ENCODE measurements around the gene ABCA2. TPM values are rescaled to one million over a fixed set of nuclear protein-coding genes. Genes with fewer than 3 reads are reported as not detected.

ABCA2 gene
- total RNA-seq, 2 donors from 2014 or later: 17.8 to 21.9 TPM

DNA sequence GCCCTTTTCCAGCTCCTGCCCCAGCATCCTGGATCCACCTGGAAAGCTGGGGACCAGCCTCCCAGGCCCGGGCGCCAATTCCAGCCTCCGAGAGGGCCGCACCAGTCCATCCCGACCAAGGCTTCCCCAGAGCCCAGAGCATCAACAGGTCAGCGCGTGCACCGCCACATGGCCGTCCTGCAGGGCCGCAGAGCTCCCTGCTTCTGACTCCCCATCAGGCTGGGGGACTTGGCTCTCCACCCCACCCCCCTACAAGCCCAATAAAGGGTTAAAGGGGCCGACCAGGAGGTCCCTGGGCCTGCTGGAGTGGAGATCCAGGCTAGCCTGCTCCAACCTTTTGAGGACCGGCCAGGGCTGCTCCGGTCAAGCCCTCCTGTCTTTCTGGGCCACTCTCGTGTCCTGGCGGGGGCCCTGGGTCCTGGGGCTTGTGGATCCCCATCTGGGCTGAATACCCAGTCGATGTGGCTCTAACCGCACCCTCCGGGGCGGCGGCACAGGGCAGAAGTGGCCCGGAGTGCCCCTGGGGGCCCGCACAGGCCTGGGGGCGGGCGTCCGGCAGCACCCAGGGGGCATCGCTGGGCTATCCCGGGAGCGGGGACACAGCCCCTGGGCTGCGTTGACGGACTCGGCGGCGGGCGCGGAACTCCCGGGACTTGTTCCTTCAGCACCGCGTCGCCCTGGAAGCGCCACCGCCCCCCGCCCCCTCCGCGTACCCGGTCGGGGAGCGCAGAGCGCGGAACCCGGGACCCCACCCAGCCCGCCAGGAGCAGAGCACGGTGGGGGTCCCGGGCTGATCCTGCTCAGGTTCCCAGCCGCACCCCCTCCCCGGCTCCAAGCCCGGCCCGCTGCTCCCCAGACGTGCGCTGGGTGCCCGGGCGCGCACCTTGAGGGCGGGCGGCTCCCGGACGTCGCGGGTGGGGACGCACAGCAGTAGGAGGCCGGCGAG lies 25.2 kb upstream of the ABCA2 start:
- H3K9me3 Mint-ChIP-seq: no peaks in the 10 kb centered on the region
- ATAC-seq: no peak
- H3K27ac Mint-ChIP-seq: no peak overlapping the region
- no peak for DNase-seq (ENCODE audit: low spot score in 2 of 2)
- H3K36me3 Mint-ChIP-seq: no peaks in the 10 kb centered on the region

DNA sequence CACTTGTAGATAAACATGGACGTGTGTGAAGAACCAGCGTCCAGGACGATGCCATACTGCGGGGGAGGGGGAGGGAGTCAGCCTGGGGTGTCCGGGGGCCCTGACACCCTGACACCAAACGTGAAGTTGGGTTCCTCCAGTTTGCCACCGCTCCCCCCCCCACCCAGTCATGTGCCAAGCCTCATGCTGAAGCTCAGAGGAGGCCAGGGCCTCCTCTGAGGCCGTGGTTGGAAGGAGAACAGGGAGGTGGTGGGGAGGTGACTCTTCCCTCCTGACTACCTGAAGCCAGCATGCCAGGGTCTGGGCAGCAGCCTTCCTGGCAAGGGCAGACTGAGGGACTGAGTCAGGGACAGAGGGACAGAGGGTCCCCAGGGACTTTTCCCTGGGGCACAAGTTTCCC lies 24.3 kb upstream of the ABCA2 start:
- ATAC-seq: no peak
- Mint-ChIP-seq H3K36me3 (no peaks in the 10 kb centered on the region), H3K9me3 (no peaks in the 10 kb centered on the region), H3K27ac (no peak overlapping the region)
- no peak for DNase-seq (ENCODE audit: low spot score in 2 of 2)

DNA sequence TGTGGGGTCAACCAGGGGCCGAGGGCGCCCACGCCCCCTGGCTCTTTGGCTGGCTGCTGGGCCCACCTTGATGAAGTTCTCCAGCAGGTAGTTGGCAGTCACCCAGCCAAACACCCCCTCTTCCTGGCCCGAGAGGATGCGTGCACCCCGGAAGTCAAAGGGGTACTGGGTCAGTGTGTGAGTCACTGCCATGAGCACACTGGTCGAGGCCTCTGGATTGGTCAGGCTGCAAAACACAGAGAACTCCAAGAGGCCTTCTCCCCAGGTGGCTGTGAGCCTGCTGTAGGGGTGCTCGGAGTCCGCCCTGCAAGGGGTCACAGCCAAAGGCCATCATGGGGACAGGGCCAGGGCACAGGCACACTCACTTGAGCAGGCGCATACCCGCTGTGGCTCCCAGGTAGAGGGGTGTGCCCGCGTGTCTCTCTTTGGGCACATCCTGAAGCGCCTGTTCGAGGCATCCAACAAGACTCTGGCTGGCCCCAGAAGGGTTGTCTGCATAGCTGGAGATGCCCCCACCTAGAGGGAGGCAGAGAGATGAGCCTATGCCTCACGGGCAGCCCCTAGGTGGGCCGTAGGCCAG lies 23.2 kb upstream of the ABCA2 start:
- no peaks in the 10 kb centered on the region for H3K36me3 Mint-ChIP-seq
- no peaks in the 10 kb centered on the region for H3K9me3 Mint-ChIP-seq
- no peak for ATAC-seq
- no peak for DNase-seq (ENCODE audit: low spot score in 2 of 2)
- no peak overlapping the region for H3K27ac Mint-ChIP-seq

DNA sequence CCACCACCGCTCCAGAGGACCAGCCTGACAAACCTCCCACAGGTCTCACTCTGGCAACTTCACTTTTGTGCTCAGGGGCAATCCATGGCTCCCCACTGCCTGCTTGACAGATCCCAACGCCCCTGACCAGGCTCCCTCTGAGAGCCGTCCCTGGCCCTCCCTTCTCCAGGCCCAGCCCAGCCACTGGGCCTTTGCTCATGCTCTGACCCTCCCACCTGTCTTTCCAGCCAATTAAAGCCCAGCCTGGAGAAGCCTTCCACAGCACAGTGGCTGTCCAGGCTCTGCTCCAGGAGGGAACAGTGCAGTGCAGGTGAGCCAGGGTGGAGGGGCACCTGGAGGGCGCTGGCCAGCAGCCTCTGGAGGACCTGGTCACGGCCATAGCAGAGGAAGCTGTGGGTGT lies 22.5 kb upstream of the ABCA2 start:
- DNase-seq (ENCODE audit: low spot score in 2 of 2) (no peak), ATAC-seq (no peak)
- no peaks in the 10 kb centered on the region for H3K36me3 Mint-ChIP-seq
- no peak overlapping the region for H3K27ac Mint-ChIP-seq
- no peaks in the 10 kb centered on the region for H3K9me3 Mint-ChIP-seq

DNA sequence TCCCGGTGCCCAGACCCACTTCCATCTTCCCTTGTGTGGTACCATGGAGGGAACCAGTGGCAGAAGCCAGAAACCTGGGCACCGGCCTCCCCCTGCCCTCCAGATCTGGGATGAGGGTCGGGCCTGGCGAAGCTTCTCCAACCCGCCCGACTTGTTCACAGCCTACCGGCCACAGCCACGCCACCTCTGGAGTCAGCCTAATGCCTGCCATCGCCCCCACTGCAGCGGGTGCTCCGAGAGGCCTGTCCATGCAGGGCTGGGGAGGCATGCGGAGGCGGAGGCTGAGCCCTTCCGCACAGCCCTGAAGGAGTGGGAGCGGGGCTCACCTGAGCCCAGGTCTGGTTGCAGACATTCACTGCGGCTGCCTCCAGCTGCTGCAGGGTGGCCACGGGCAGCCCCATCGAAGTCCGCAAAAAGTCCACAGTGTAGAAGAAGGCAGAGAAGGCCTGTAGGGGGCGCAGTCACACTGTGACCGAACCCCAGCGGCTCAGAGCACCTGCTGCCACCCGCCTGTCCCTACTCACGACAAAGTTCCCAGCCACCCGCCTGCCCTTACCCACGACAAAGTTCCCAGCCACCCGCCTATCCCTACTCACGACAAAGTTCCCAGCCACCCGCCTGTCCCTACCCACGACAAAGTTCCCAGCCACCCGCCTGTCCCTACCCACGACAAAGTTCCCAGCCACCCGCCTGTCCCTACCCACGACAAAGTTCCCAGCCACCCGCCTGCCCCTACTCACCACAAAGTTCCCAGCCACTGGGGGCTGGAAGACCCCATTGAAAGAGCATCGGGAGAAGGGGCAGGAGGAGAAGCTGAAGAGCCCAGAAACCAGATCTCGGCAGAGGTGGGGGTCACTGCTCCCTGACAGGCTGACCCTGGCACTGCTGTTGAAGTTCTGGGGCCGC lies 21.8 kb upstream of the ABCA2 start:
- Mint-ChIP-seq H3K36me3 (no peaks in the 10 kb centered on the region), H3K9me3 (no peaks in the 10 kb centered on the region), H3K27ac (no peak overlapping the region)
- DNase-seq (ENCODE audit: low spot score in 2 of 2) (peak in 1 of 2 donors; percentile 82), ATAC-seq (peak; percentile 46 to 56)

DNA sequence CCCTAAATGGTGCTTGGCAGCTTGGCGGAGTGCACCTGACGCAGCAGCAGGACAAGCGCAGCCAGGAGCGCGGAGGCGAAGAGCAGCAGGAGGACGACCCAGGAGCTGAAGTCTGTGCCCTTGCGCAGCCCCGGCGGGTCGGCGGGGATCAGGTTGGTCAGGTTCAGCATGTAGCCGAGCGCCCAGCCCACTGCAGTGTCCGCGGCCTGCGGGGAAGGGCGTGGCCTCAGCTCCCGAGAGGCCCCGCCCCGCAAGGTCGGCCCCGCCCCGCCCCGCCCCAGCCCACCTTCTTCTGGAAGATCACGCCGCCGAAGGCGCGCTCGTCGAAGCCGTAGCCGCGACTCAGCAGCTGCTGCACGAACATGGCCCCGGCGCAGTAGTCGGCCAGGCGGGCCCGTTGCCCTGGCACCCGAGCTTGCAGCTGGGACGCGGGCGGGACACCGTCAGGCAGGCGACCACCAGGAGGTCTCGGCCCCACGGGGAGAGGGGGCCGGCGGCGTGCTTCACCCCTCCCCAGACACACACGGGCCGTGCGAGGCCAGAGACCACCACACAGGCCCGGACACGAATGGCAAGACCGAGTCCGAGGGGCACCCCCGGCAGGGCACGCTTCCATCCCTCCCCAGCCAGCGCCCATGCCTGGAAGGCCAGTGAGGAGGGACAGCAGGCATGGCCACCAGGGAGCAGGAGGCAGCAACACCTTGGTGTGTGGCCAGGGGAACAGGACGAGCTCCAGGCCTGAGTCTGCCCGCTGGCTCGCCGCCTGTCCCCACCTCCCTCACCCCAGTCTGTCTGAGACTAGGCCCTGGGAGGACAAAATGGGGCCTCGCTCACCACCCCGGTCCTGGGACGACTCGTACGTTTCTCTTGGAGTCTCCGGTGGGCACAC lies 20.9 kb upstream of the ABCA2 start:
- no peaks in the 10 kb centered on the region for H3K36me3 Mint-ChIP-seq
- DNase-seq (ENCODE audit: low spot score in 2 of 2) (no peak), ATAC-seq (no peak)
- H3K9me3 Mint-ChIP-seq: no peaks in the 10 kb centered on the region
- no peak overlapping the region for H3K27ac Mint-ChIP-seq

DNA sequence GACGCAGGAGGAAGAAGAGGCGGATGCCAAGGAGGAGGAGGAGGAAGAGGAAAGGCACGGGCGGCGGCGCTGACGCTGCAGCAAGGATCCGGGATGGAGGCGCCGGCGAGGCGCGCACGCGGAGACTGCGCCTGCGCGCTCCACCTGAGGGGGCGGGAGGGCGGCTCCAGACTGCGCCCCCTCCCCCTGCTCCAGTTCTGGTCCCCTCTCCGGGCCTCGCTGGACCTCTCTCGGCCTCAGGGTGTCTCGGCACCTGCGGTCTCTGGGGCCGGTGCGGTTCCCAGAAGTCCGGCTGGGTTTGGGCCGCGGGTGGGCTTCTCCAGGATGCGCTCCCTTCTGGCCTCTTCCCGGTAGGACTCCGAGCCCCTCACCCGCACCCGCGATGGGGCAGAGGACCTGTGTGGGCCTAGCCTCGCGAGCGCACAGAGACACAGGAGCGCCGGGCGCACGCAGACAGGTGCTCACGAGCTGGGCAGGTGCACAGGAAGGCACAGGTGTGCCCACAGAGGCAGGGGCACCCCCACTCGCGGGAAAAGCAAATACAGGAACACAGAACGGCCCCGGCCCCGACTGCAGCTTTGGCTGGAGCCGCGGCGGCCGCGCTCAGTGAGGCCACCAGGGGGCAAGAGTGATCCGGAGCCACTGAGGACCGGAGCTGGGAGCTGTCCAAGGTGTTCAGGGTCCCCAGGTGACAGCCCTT lies 18.2 kb upstream of the ABCA2 start, which contains the start of gene NPDC1:
TSS of gene NPDC1 (minus strand) at position 90 of the 700 bp plus-strand sequence. CDS start 188 bp downstream, outside the sequence.
- no peaks in the 10 kb centered on the region for H3K9me3 Mint-ChIP-seq
- H3K27ac Mint-ChIP-seq: no peak within 1 kb of the TSS
- DNase-seq (ENCODE audit: low spot score in 2 of 2) (peak; percentile 77 to 91), ATAC-seq (peak; percentile 75 to 77)
- no peaks in the 10 kb centered on the region for H3K36me3 Mint-ChIP-seq

DNA sequence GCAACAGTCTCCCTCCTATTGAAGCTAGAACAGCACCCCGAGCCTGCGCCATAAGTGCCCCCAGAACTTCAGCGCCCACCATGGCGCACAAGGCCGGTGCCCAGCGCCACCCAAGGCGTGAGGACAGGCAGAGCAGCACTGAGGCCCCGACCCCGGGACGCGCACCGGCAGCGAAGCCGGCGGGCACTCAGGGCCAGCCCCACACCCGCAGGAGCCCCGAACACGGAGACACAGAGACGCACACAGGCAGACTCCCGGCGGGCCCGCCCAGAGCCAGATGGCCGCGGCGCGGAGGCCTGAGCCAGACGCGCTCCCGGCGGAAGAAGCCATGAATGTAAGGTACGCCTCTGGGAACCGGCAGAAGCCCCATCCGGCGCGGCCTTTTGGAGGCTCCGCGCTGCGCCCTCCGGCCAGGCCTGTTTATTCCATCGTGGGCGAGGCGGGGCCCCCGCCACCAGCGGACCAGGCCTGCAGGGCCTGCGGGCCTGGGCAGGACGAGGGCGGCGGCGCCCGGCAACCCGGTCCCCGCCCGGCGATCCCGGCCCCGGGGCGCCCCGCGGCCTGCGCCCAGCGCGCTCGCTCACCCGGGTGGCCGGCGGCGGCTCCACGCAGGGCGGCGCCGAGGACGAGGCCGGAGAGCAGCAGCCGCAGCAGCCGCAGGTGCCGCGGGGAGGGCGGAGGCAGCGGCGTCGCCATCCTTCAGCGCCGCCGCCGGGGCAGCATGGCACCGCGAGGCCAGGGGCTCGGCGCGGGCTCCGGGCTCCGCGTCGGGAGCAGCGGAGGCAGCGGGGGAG lies 17.5 kb upstream of the ABCA2 start:
- Mint-ChIP-seq H3K9me3 (no peaks in the 10 kb centered on the region), H3K36me3 (no peaks in the 10 kb centered on the region), H3K27ac (no peak overlapping the region)
- DNase-seq (ENCODE audit: low spot score in 2 of 2) (no peak), ATAC-seq (peak; percentile 31 to 34)

DNA sequence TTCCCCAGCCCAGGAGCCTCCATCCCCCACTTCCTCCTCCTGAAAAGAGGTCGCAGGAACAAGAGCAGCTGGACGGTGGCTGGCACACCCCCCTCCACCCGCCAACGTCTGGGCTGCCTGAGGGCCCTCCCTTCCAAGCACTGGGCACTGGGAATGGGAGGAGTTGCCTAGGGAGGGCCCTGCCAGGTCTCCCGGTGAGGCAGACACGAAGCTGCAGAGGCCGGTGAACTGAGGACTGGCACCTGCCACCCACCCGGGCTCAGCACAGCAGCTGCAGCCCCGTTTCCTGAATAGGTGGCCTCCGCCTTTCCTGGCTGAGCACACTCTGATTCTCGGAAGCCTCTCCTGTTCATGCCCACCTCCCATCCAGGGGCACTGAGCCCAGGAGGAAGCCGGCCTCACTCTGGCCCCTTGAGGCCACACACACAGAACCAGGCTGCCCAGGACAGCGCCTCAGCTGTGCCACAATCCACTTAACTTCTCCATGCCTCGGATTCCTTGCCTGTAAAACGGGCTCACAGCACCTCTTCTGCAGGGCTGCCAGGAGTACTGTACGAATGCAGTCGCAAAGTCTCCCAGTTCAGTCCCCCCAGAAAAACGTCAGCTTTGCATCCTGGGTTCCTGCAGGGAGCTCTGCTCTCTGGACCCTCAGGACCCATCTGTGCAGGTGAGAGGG lies 16.6 kb upstream of the ABCA2 start:
- DNase-seq (ENCODE audit: low spot score in 2 of 2) (no peak), ATAC-seq (no peak)
- H3K9me3 Mint-ChIP-seq: no peaks in the 10 kb centered on the region
- no peak overlapping the region for H3K27ac Mint-ChIP-seq
- H3K36me3 Mint-ChIP-seq: no peaks in the 10 kb centered on the region

DNA sequence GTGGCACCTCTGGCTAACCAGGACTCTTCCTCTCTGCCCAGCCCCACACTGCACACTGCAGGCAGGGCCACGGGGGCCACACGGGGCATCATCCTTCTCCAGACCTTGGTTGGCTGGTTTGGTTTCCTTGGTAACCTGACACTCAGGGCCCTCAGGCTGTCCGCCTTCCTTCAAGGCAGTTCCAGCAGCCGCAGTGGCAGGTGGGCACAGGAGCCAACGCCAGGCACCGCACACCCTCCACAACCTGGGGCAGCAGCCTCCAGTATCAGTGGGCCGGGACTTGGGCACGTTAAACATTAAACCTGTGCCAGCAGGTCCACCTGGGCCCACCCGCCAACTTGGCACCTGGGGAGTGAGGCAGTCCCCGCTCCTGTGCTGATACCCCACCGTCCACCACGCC lies 16.0 kb upstream of the ABCA2 start:
- Mint-ChIP-seq H3K36me3 (no peaks in the 10 kb centered on the region), H3K9me3 (no peaks in the 10 kb centered on the region), H3K27ac (no peak overlapping the region)
- DNase-seq (ENCODE audit: low spot score in 2 of 2) (no peak), ATAC-seq (no peak)

DNA sequence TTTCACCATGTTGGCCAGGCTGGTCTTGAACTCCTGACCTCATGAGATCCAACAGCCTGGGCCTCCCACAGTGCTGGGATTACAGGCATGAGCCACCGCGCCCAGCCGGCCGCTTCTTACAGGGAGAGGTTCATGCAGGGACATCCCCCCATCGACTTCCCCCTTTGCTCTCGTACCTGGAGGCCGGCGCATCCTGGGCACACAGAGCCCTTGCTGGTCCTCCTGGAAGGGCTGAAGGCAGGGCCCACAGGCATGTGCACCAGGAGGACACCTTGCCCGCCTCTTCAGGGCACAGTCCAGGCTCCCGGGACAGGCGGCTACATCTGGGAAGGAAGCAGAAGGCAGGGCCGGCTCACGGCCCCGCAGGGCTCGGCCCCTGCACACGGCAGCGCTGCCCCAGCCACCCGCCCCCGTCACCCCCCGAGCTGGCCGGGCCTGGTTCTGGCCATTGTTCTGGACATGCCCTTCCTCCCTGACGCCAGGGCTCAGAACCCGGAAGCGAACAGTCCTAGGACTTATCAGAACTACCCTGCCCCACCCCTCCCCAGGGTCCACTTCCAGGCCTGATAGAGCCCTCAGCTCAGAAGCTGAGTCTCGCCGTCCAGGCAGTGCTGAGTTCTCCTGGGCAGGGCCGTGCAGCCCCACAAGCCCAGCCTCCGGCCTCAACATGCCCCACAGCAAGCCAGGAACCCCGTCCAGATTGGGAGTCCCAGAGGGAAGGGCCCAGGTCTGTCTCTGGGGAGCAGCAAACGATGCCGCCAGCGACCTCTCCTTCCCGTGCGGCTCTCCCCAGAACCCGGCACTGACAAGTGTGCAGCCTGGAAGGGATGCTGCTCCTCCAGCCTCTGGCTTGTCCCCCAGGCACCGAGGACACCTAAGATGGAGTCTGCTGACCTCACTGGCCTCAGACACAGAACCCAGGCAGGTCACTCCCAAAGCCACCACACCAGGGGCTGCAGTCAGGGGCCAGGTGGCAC lies 15.0 kb upstream of the ABCA2 start:
- Mint-ChIP-seq H3K27ac (no peak overlapping the region), H3K36me3 (no peaks in the 10 kb centered on the region), H3K9me3 (no peaks in the 10 kb centered on the region)
- DNase-seq (ENCODE audit: low spot score in 2 of 2) (no peak), ATAC-seq (no peak)

DNA sequence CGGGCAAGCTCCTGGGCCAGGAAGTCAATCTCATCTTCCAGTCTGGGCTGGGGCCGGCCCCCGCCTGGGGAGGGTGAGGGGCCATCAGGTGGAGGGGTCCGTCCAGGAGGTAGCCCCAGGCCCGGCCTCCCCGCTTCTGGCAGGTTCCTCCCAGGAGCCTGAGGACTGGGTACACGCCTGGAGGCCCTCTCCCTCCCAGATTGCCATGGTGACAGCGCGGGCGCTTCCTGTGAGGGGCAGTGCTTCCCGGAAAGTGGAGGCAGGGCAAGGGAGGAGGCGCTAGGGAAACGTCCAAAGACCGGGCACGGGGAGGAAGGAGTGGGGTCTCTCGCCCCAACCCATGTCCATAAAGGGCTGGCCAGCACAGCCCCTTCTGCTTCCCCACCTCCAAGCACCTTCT lies 13.1 kb upstream of the ABCA2 start:
- no peaks in the 10 kb centered on the region for H3K36me3 Mint-ChIP-seq

DNA sequence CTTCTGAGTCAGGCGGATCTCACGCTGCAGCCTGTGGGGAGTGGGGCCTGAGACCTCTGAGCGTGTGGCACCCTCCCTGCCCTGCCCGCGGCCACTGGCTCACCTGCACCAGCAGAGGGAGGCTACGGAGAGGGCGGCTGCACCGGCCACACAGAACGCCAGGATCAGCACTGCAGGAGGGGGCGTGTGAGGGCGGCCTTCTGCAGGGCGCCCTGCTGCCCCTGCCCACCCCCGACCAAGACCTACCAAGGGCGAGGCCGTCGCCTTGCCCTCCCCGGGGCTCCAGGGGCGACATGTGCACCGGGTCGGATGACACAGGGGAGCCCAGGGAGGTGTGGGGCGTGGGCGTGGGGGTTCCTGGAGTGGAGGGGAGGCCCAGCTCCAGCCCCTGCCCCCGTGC lies 12.5 kb upstream of the ABCA2 start:
- Mint-ChIP-seq H3K27ac (no peak overlapping the region), H3K36me3 (no peaks in the 10 kb centered on the region), H3K9me3 (no peaks in the 10 kb centered on the region)
- ATAC-seq (no peak), DNase-seq (ENCODE audit: low spot score in 2 of 2) (no peak)

More for the DNA sequence above, 13.1 kb upstream of the ABCA2 start:
- ATAC-seq (no peak), DNase-seq (ENCODE audit: low spot score in 2 of 2) (no peak)
- Mint-ChIP-seq H3K9me3 (no peaks in the 10 kb centered on the region), H3K27ac (no peak overlapping the region)
